Activated CD8-positive, alpha-beta memory T cell treated with anti-CD3 and anti-CD28 coated beads for 48 hours (primary cell): ENCODE results near the gene CTSW.
A peak's percentile ranks its signal among the peaks of the same experiment; 100 is the strongest.
"Not testable (repeated sequence)": the region's sequence is repeated elsewhere in the genome, so short reads cannot be mapped to it uniquely, and the experiment has no call there.

Experiments used
- DNase-seq, 3 experiments: peaks; one replicate each; pipeline ENCODE4 v3.0.0-alpha.2; 2020; ENCODE audit warnings: low read depth in 2 of 3, low spot score in 2 of 3

The CTSW gene

GRCh38 chr11:65879617-65880016 is at the start of gene CTSW:
TSS of gene CTSW (plus strand) at chr11:65879837. CDS start at chr11:65879855, 18 bp downstream.
- no peak for DNase-seq

GRCh38 chr11:65832231-65832630 is 47.4 kb upstream of the CTSW start:
- DNase-seq: not testable (repeated sequence)

- DNase-seq: peak; percentile 89 to 91 (median 90)
Observed at GRCh38 chr11:65833297-65834030, 46.2 kb upstream of the CTSW start, which contains the start of gene SNX32. TSS of gene SNX32 (plus strand) at chr11:65833963. CDS start at chr11:65834066, 103 bp downstream.

GRCh38 chr11:65834202-65834601 is 45.4 kb upstream of the CTSW start:
- no peak for DNase-seq

- no peak for DNase-seq
Observed at GRCh38 chr11:65842144-65842543, 37.5 kb upstream of the CTSW start.

GRCh38 chr11:65843811-65844210 is 35.8 kb upstream of the CTSW start:
- no peak for DNase-seq

- no peak for DNase-seq
Observed at GRCh38 chr11:65844231-65844872, 35.3 kb upstream of the CTSW start.

GRCh38 chr11:65847746-65848145 is 31.9 kb upstream of the CTSW start:
- DNase-seq: no peak

- DNase-seq: not testable (repeated sequence)
Observed at GRCh38 chr11:65848693-65849092, 30.9 kb upstream of the CTSW start.

GRCh38 chr11:65849366-65849765 is 30.3 kb upstream of the CTSW start:
- DNase-seq: no peak

- no peak for DNase-seq
Observed at GRCh38 chr11:65849771-65850216, 29.8 kb upstream of the CTSW start.

GRCh38 chr11:65850217-65851082 is 29.2 kb upstream of the CTSW start:
- no peak for DNase-seq

- DNase-seq: no peak
Observed at GRCh38 chr11:65851083-65851579, 28.5 kb upstream of the CTSW start.

GRCh38 chr11:65851811-65852507 is 27.7 kb upstream of the CTSW start:
- no peak for DNase-seq

GRCh38 chr11:65852508-65853245 is 27.0 kb upstream of the CTSW start:
- no peak for DNase-seq

- DNase-seq: no peak
Observed at GRCh38 chr11:65853246-65853979, 26.2 kb upstream of the CTSW start.

GRCh38 chr11:65854161-65854592 is 25.5 kb upstream of the CTSW start:
- no peak for DNase-seq

GRCh38 chr11:65854852-65855837 is 24.5 kb upstream of the CTSW start:
- no peak for DNase-seq
